Neuronal stem cell (in vitro differentiated cells): ENCODE results near the gene BRAF.

Experiments
- DNase-seq: peaks from one replicate; pipeline ENCODE4 v3.0.0-alpha.2; 2013; ENCODE audit warnings: low spot score
- H2AFZ ChIP-seq: one replicate; pipeline ENCODE4 v1.6.1; 2013; ENCODE audit warnings: mild to moderate bottlenecking, low read length, inconsistent platforms
- H2AK5ac ChIP-seq: 2 replicates; pipeline ENCODE4 v1.6.1; 2013; ENCODE audit warnings: low read depth, mild to moderate bottlenecking, inconsistent platforms, low read length, moderate library complexity, mixed read lengths
- H2BK120ac ChIP-seq: 2 replicates; pipeline ENCODE4 v1.6.1; 2013; ENCODE audit warnings: low read depth, mild to moderate bottlenecking, inconsistent platforms, low read length, moderate library complexity, mixed read lengths
- H2BK12ac ChIP-seq: one replicate; pipeline ENCODE4 v1.6.1; 2013; ENCODE audit warnings: low read length, inconsistent platforms
- H2BK15ac ChIP-seq: 2 replicates; pipeline ENCODE4 v1.6.1; 2013; ENCODE audit warnings: mild to moderate bottlenecking, low read length, inconsistent platforms, mixed read lengths
- H2BK5ac ChIP-seq: one replicate; pipeline ENCODE4 v1.6.1; 2013; ENCODE audit warnings: inconsistent platforms, mild to moderate bottlenecking, low read length, moderate library complexity
- H3K14ac ChIP-seq: one replicate; pipeline ENCODE4 v1.6.1; 2013; ENCODE audit warnings: low read length, inconsistent platforms
- H3K18ac ChIP-seq: 2 replicates; pipeline ENCODE4 v1.6.1; 2013; ENCODE audit warnings: low read length, inconsistent platforms
- H3K23ac ChIP-seq: 2 replicates; pipeline ENCODE4 v1.6.1; 2013; ENCODE audit warnings: low read depth, mild to moderate bottlenecking, mixed read lengths, low read length, inconsistent platforms; ENCODE audit not compliant: poor library complexity
- H3K27ac ChIP-seq: replicated peaks from 3 replicates; pipeline ENCODE4 v1.5.1; 2013; ENCODE audit warnings: low read length, inconsistent platforms
- H3K27me3 ChIP-seq, 3 experiments: 2 replicates each; pipeline ENCODE4 v1.6.1; 2013; ENCODE audit warnings: low read length in 3 of 3, mild to moderate bottlenecking in 2 of 3, inconsistent platforms in 1 of 3, low read depth in 1 of 3, mixed read lengths in 1 of 3, moderate library complexity in 1 of 3; ENCODE audit not compliant: control insufficient read depth in 3 of 3, insufficient read depth in 3 of 3
- H3K36me3 ChIP-seq, 2 donors: replicated peaks in 1 of 2; 2 replicates each; pipeline ENCODE4 v1.6.1; 2013; ENCODE audit warnings: low read length in 2 of 2; ENCODE audit not compliant: control insufficient read depth in 2 of 2, insufficient read depth in 2 of 2
- H3K4ac ChIP-seq: 2 replicates; pipeline ENCODE4 v1.6.1; 2013; ENCODE audit warnings: inconsistent platforms, mild to moderate bottlenecking, low read length, moderate library complexity
- H3K4me1 ChIP-seq, 2 donors: 1 replicate in 1 of 2; 2 replicates in 1 of 2; pipeline ENCODE4 v1.6.1; 2013; ENCODE audit warnings: low read length in 2 of 2, low read depth in 1 of 2; ENCODE audit not compliant: control insufficient read depth in 2 of 2, insufficient read depth in 1 of 2
- H3K4me2 ChIP-seq: one replicate; pipeline ENCODE4 v1.6.1; 2013; ENCODE audit warnings: mild to moderate bottlenecking, low read length, inconsistent platforms; ENCODE audit not compliant: insufficient read depth, poor library complexity, severe bottlenecking
- H3K4me3 ChIP-seq, 2 donors: 2 replicates each; pipeline ENCODE4 v1.5.1; 2013; ENCODE audit warnings: low read length in 2 of 2, mild to moderate bottlenecking in 2 of 2, inconsistent platforms in 1 of 2, moderate library complexity in 1 of 2
- H3K79me1 ChIP-seq: one replicate; pipeline ENCODE4 v1.6.1; 2013; ENCODE audit warnings: low read depth, mild to moderate bottlenecking, inconsistent platforms, low read length, moderate library complexity
- H3K9ac ChIP-seq: one replicate; pipeline ENCODE4 v1.6.1; 2013; ENCODE audit warnings: mild to moderate bottlenecking, low read depth, low read length, inconsistent platforms; ENCODE audit not compliant: poor library complexity
- H3K9me3 ChIP-seq, 2 donors: replicated peaks in 1 of 2; 2 replicates each; pipeline versions ENCODE3 to v1.6.1; 2013; ENCODE audit warnings: low read length in 2 of 2, mild to moderate bottlenecking in 2 of 2, inconsistent platforms in 1 of 2, low read depth in 1 of 2, mixed read lengths in 1 of 2, moderate library complexity in 1 of 2; ENCODE audit not compliant: control insufficient read depth in 2 of 2, insufficient read depth in 1 of 2
- H4K8ac ChIP-seq: one replicate; pipeline ENCODE4 v1.6.1; 2013; ENCODE audit warnings: low read depth, mild to moderate bottlenecking, inconsistent platforms, low read length, moderate library complexity
- H4K91ac ChIP-seq: one replicate; pipeline ENCODE4 v1.6.1; 2013; ENCODE audit warnings: low read length, low read depth, mild to moderate bottlenecking, inconsistent platforms; ENCODE audit not compliant: poor library complexity
- WGBS, 2 donors: extraction: QIAGEN DNeasy Blood & Tissue Kit; methylation state at CpG; one replicate each; pipeline ENCODE4 v1.1.7; 2013; ENCODE audit warnings: missing lambda C conversion rate in 2 of 2, mixed read lengths in 1 of 2; ENCODE audit not compliant: insufficient read length in 2 of 2, insufficient replicate concordance in 1 of 2; ENCODE audit errors: extremely low coverage in 2 of 2; 5-methylcytosine and 5-hydroxymethylcytosine counted together

Gene BRAF

GRCh38 chr7:140774371-140774770 is 150.4 kb downstream of the BRAF start:
- no peak overlapping the region for H2AK5ac ChIP-seq
- H3K4me1 ChIP-seq, result no peaks in the 10 kb centered on the region
- H3K18ac ChIP-seq, result no peak overlapping the region
- DNase-seq, result no peak
- H2BK15ac ChIP-seq, result no peak overlapping the region
- H3K27ac ChIP-seq, result no peak overlapping the region
- no peak overlapping the region for H3K9ac ChIP-seq
- no peak overlapping the region for H2BK120ac ChIP-seq
- H3K4ac ChIP-seq, result no peak overlapping the region
- no peaks in the 10 kb centered on the region for H3K79me1 ChIP-seq
- no peak overlapping the region for H3K23ac ChIP-seq
- H3K14ac ChIP-seq, result no peak overlapping the region
- no peaks in the 10 kb centered on the region for H3K27me3 ChIP-seq
- H3K4me3 ChIP-seq, result no peak overlapping the region
- no peak overlapping the region for H2BK5ac ChIP-seq
- H3K9me3 ChIP-seq, result no peaks in the 10 kb centered on the region
- no peak overlapping the region for H2BK12ac ChIP-seq
- no peak overlapping the region for H2AFZ ChIP-seq
- H4K8ac ChIP-seq, result no peak overlapping the region
- H3K4me2 ChIP-seq, result no peak overlapping the region
- no peak overlapping the region for H4K91ac ChIP-seq
- no CpG with 5 or more reads among the region's 4 CpGs for WGBS, 2 donors
- peaks cover 9 to 91% of the 10 kb centered on the region in 2 donors for H3K36me3 ChIP-seq

- Histone ChIP-seq H3K36me3 (peaks cover 7 to 92% of the 10 kb centered on the region in 2 donors), H4K91ac (no peak overlapping the region), H3K79me1 (no peaks in the 10 kb centered on the region), H2BK12ac (no peak overlapping the region), H3K27ac (no peak overlapping the region), H3K9me3 (no peaks in the 10 kb centered on the region), H3K27me3 (no peaks in the 10 kb centered on the region), H2AK5ac (no peak overlapping the region), H3K4me3 (no peak overlapping the region), H3K18ac (no peak overlapping the region), H3K23ac (no peak overlapping the region), H3K4me1 (no peaks in the 10 kb centered on the region), H3K4ac (no peak overlapping the region), H3K4me2 (no peak overlapping the region), H2BK120ac (no peak overlapping the region), H2BK15ac (no peak overlapping the region), H3K9ac (no peak overlapping the region), H4K8ac (no peak overlapping the region), H2AFZ (no peak overlapping the region), H2BK5ac (no peak overlapping the region), H3K14ac (no peak overlapping the region)
- WGBS, 2 donors, result no CpG with 5 or more reads among the region's 3 CpGs
- no peak for DNase-seq
Measured at GRCh38 chr7:140773104-140773503, 151.6 kb downstream of the BRAF start.

- no peak for DNase-seq
- H4K8ac ChIP-seq, result no peak overlapping the region
- no peak overlapping the region for H2AK5ac ChIP-seq
- no peak overlapping the region for H2BK5ac ChIP-seq
- H2AFZ ChIP-seq, result no peak overlapping the region
- H3K36me3 ChIP-seq, result peaks cover 8 to 89% of the 10 kb centered on the region in 2 donors
- no peak overlapping the region for H3K18ac ChIP-seq
- no peak overlapping the region for H3K4me2 ChIP-seq
- H4K91ac ChIP-seq, result no peak overlapping the region
- no peak overlapping the region for H2BK15ac ChIP-seq
- no peaks in the 10 kb centered on the region for H3K27me3 ChIP-seq
- H3K4me1 ChIP-seq, result no peaks in the 10 kb centered on the region
- H3K23ac ChIP-seq, result no peak overlapping the region
- no peak overlapping the region for H2BK120ac ChIP-seq
- no peak overlapping the region for H3K4ac ChIP-seq
- H3K9ac ChIP-seq, result no peak overlapping the region
- H3K14ac ChIP-seq, result no peak overlapping the region
- H3K9me3 ChIP-seq, result no peaks in the 10 kb centered on the region
- no peaks in the 10 kb centered on the region for H3K79me1 ChIP-seq
- no peak overlapping the region for H2BK12ac ChIP-seq
- no peak overlapping the region for H3K27ac ChIP-seq
- no peak overlapping the region for H3K4me3 ChIP-seq
Measured at GRCh38 chr7:140771826-140772225, 152.9 kb downstream of the BRAF start.

- Histone ChIP-seq H2BK15ac (no peak overlapping the region), H3K36me3 (peaks cover 9 to 71% of the 10 kb centered on the region in 2 donors), H4K91ac (no peak overlapping the region), H3K4me1 (no peaks in the 10 kb centered on the region), H3K9ac (no peak overlapping the region), H3K27me3 (no peaks in the 10 kb centered on the region), H3K79me1 (no peaks in the 10 kb centered on the region), H4K8ac (no peak overlapping the region), H3K4ac (no peak overlapping the region), H3K18ac (no peak overlapping the region), H2BK12ac (no peak overlapping the region), H2BK5ac (no peak overlapping the region), H3K23ac (no peak overlapping the region), H3K14ac (no peak overlapping the region), H3K4me3 (no peak overlapping the region), H3K9me3 (peaks cover 0 to 4% of the 10 kb centered on the region in 2 donors), H2BK120ac (no peak overlapping the region), H3K4me2 (no peak overlapping the region), H2AK5ac (no peak overlapping the region), H3K27ac (no peak overlapping the region), H2AFZ (no peak overlapping the region)
- DNase-seq, result no peak
- no CpG with 5 or more reads among the region's 3 CpGs for WGBS, 2 donors
Measured at GRCh38 chr7:140769852-140770251, 154.9 kb downstream of the BRAF start.
